GM19397 (cell line): ENCODE data around the gene H1-8.
"Not testable (repeated sequence)": the region's sequence is repeated elsewhere in the genome, so short reads cannot be mapped to it uniquely, and the experiment has no call there.

Source experiments
- ATAC-seq: cut with Tn5 transposase; IDR thresholded peaks from one replicate; pipeline ENCODE4 v1.9.1; 2021; ENCODE audit warnings: mild to moderate bottlenecking, moderate library complexity; ENCODE audit not compliant: unreplicated experiment

The H1-8 gene

DNA sequence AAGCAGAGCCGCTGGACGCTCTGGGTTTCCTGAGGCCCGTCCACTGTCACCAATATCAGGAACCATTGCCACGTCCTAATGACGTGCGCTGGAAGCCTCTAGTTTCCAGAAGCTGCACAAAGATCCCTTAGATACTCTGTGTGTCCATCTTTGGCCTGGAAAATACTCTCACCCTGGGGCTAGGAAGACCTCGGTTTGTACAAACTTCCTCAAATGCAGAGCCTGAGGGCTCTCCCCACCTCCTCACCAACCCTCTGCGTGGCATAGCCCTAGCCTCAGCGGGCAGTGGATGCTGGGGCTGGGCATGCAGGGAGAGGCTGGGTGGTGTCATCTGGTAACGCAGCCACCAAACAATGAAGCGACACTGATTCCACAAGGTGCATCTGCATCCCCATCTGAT lies 11.3 kb upstream of the H1-8 start:
- no peak for ATAC-seq

DNA sequence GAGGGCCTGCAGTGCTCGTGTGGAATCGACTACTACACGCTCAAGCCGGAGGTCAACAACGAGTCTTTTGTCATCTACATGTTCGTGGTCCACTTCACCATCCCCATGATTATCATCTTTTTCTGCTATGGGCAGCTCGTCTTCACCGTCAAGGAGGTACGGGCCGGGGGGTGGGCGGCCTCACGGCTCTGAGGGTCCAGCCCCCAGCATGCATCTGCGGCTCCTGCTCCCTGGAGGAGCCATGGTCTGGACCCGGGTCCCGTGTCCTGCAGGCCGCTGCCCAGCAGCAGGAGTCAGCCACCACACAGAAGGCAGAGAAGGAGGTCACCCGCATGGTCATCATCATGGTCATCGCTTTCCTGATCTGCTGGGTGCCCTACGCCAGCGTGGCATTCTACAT lies 10.7 kb upstream of the H1-8 start:
- no peak for ATAC-seq

DNA sequence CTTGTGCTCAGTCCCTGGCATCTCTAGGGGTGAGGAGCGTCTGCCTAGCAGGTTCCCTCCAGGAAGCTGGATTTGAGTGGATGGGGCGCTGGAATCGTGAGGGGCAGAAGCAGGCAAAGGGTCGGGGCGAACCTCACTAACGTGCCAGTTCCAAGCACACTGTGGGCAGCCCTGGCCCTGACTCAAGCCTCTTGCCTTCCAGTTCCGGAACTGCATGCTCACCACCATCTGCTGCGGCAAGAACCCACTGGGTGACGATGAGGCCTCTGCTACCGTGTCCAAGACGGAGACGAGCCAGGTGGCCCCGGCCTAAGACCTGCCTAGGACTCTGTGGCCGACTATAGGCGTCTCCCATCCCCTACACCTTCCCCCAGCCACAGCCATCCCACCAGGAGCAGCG lies 9.6 kb upstream of the H1-8 start:
- ATAC-seq: no peak

GRCh38 chr3:129534428-129535027 lies 8.4 kb upstream of the H1-8 start:
- no peak for ATAC-seq

- no peak for ATAC-seq
Observed at GRCh38 chr3:129535075-129535474, 7.9 kb upstream of the H1-8 start.

DNA sequence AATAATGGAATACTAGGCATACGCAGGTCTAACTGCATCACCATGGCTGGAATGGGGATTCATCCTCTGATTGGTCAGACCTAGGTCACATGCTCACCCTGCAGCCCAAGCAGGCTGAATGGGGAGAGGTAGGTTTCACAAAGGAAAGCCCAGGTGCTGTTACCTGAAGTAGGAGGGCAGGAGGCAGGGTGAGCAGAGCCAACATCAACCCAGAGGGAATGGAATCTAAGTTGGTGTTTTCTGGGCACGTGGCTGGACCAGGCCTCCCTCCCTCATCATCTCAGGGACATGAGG lies 6.7 kb upstream of the H1-8 start:
- no peak for ATAC-seq

DNA sequence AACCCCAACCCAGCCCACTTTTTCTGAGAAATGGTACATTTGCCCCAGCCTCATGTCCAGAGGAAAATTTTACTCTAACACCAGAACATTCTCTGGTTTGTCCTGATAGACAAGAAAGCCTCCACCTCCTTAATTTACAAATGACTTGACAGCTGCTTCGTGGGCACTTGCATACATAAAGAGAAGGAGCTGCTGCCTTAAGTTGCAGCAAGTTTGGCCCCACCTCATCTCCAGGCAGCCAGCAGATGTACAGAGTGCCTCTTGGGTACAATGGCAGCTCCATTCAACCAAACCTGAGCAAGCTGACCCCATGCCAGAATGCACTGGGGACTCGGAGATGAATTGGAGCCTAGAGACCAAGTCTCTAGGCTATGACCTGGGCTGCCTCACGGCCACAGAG lies 6.2 kb upstream of the H1-8 start:
- ATAC-seq: no peak

GRCh38 chr3:129539206-129539605 lies 3.8 kb upstream of the H1-8 start:
- ATAC-seq: no peak

GRCh38 chr3:129540776-129541516 lies 2.0 kb upstream of the H1-8 start:
- ATAC-seq: no peak

DNA sequence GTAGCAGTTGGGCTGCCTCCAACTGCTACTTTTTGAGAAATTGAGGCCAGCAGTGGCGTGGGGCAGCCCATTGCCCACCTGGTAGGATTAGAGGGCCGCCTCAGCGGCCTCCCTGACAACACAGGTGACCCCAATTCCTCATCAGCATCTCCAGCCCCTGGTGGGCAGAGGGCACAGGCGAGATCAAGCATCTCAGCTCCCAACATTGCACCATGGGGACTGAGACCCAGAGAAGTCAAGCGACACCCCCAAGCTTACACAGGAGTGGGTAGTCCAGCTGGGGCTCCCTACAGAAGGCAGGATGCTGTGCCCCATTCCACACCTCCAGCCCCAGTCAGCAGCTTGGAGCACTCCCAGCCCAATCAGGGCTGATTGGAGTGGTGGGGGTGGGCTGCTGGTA lies 228 bp upstream of the H1-8 start:
- no peak for ATAC-seq

GRCh38 chr3:129543999-129544398 lies 1.0 kb downstream of the H1-8 start:
- no peak for ATAC-seq

DNA sequence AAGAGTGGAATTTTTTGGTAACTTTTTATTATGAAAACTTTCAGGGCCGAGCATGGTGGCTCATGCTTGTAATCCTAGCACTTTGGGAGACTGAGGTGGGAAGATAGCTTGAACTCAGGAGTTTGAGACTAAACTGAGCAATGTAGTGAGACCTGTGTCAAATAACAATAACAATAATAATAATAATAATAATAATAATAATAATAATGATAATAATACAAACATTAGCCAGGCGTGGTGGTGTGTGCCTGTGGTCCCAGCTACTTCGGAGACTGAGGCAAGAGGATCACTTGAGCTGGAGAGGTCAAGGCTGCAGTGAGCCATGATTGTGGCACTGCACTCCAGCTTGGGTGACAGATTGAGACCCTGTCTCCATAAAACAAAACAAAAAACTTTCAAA lies 3.0 kb downstream of the H1-8 start:
- not testable (repeated sequence) for ATAC-seq

DNA sequence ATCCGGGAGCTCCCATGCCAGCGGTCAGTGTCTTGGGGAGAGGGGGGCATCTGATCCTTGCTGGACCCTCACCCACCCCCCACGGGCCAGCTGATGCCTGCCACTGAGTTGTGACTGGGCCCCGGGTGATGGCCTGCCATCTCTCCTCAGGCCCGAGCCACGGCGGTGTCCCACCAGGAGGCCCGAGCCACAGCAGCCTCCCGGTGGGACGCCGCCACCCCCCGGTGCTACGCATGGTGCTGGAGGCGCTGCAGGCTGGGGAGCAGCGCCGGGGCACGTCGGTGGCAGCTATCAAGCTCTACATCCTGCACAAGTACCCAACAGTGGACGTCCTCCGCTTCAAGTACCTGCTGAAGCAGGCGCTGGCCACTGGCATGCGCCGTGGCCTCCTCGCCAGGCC lies 4.3 kb downstream of the H1-8 start:
- ATAC-seq: no peak

GRCh38 chr3:129548104-129548965 lies 5.4 kb downstream of the H1-8 start:
- ATAC-seq: no peak

GRCh38 chr3:129549006-129549800 lies 6.2 kb downstream of the H1-8 start:
- ATAC-seq: no peak

DNA sequence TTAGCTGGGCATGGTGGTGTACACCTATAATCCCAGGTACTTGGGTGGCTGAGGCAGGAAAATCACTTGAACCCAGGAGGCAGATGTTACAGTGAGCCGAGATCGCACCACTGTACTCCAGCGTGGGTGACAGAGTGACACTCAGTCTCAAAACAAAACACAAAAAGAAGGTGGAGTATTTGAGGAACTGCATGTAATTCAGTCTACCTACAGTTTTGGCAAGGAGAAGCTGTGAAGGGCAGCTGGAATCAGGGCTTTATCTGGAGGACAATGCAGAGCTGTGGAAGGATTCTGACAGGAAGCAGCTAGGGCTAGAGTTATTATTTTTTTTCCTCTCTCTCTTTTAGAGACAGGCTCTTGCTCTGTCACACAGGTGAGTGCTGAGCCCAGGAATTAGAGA lies 6.8 kb downstream of the H1-8 start:
- no peak for ATAC-seq

- no peak for ATAC-seq
Observed at GRCh38 chr3:129552287-129553050, 9.5 kb downstream of the H1-8 start.

- no peak for ATAC-seq
Observed at GRCh38 chr3:129553171-129553570, 10.2 kb downstream of the H1-8 start.

DNA sequence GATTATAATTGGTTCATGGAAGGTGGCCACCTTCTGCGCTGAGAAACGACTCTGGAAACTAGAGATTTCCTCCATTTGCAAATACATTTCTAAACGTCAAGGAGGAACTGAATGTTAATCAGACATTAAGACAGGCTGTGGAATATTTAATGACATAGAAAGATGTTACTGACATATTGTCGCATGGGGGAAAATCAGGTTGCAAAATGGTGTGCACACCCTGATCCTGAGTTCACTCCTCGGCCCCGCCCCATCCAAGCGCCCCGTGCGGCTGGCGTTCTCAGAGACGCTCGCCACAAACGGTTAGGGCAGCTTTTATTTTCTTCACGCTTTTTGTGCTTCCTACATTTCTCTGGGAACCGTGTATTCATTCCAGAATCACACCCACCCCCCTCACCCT lies 10.7 kb downstream of the H1-8 start:
- ATAC-seq: no peak

DNA sequence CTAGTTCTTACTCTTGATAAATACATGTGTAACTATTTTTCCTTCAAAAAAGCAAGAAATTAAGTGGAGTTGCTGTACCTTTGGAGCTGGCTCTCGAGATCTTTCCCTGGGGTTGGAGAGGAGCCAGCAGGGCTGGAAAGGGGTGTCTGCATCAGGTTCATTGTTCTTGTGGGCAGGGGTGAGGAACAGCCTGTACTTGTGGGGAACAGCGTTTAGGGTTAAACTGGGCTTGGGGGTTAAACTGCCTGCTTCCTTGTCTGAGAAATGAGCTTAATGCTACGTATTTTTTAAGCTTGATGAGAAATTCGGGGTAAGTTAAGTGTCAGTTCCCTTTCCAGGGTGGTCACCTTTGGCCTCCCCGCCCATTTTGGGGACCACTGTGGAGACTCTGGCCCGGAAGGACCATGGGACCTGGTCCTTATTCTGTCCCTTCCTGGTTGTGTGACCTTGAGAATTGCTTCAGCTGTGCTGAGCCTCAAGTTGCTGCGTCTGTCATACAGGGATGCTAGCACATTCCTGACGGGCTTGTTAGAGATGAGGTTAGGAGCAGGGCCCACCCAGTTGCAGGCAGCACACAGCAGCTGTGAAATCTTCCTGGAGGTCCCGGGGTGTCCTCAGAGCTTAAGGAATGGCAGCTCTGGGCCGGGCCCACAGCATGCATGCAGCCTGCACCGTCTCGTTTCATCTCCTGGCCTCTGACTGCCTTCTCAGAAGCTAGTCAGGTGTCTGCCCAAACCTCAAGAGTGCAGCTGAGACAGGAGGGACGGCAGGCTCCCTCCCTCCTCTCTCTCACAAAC lies 11.6 kb downstream of the H1-8 start:
- ATAC-seq: no peak
